ENCODE data around the gene MYCT1. TPM values are rescaled to one million over a fixed set of nuclear protein-coding genes. Genes with fewer than 3 reads are reported as not detected.
A peak's percentile ranks its signal among the peaks of the same experiment; 100 is the strongest.

Gene MYCT1
- under 1 TPM; 0.25 to 0.44 (median 0.26) TPM for total RNA-seq
- 0.09 TPM for total RNA-seq (2013)
- 0 to 1.6 (median 0.17) reads per million in 29 experiments for total RNA-seq

GRCh38 chr6:152697634-152698033 is at the start of gene MYCT1:
Gene MYCT1, plus strand, starts transcription at chr6:152697897. Its CDS starts 6 bp downstream, at chr6:152697903.
- no CpG with 5 or more reads among the region's 2 CpGs for WGBS (ENCODE audit: insufficient coverage)
- POLR2A ChIA-PET = no interaction called here
- Histone ChIP-seq H3K36me3 (ENCODE audit: control insufficient read depth in 2 of 2, extremely low read depth in 1 of 2, insufficient read depth in 1 of 2, low read length in 1 of 2) (no peaks in the 10 kb centered on the region), H3K9me3 (no peaks in the 10 kb centered on the region), H3K27ac (ENCODE audit: low read length) (no peak within 1 kb of the TSS), H3K27me3 (replicated peaks in 1 of 2; ENCODE audit: control insufficient read depth in 2 of 2, extremely low read depth in 1 of 2, insufficient read depth in 2 of 2, low read length in 1 of 2) (no peaks in the 10 kb centered on the region), H3K4me1 (ENCODE audit: control insufficient read depth in 1 of 2, extremely low read depth in 1 of 2, insufficient read depth in 2 of 2, low read length in 2 of 2) (no peaks in the 10 kb centered on the region), H3K4me3 (ENCODE audit: control insufficient read depth in 1 of 2, extremely low read depth in 1 of 2, low read length in 1 of 2) (no peak within 1 kb of the TSS)
- Mint-ChIP-seq H3K9me3 (no peaks in the 10 kb centered on the region), H3K36me3 (no peaks in the 10 kb centered on the region), H3K27ac (no peak within 1 kb of the TSS), H3K4me1 (no peaks in the 10 kb centered on the region), H3K27me3 (peaks cover 1 to 23% of the 10 kb centered on the region in 2 donors), H3K4me3 (no peak within 1 kb of the TSS)
- no peak for DNase-seq
- ATAC-seq (replicated peaks in 1 of 4) = no peak
- CTCF ChIA-PET = no interaction called here

- H3K36me3 Mint-ChIP-seq = no peaks in the 10 kb centered on the region
- CTCF ChIA-PET = interaction anchor here in 1 of 2 donors (0.8 kb wide), 1 partner anchor 9 kb away, joined by 4 read pairs; no protein-coding TSS in a partner anchor
- H3K4me3 ChIP-seq (ENCODE audit: control insufficient read depth in 1 of 2, extremely low read depth in 1 of 2, low read length in 1 of 2) = no peak overlapping the region
- no peaks in the 10 kb centered on the region for H3K27me3 ChIP-seq (replicated peaks in 1 of 2; ENCODE audit: control insufficient read depth in 2 of 2, extremely low read depth in 1 of 2, insufficient read depth in 2 of 2, low read length in 1 of 2)
- H3K27ac ChIP-seq (ENCODE audit: low read length) = no peak overlapping the region
- DNase-seq = no peak
- 80% methylated on average over 1 of the region's 2 CpGs for WGBS (ENCODE audit: insufficient coverage)
- H3K36me3 ChIP-seq (ENCODE audit: control insufficient read depth in 2 of 2, extremely low read depth in 1 of 2, insufficient read depth in 1 of 2, low read length in 1 of 2) = no peaks in the 10 kb centered on the region
- H3K27me3 Mint-ChIP-seq = peaks cover 10 to 13% of the 10 kb centered on the region in 2 donors
- no peaks in the 10 kb centered on the region for H3K4me1 Mint-ChIP-seq
- POLR2A ChIA-PET = interaction anchor here in 1 of 2 donors (0.6 kb wide), 1 partner anchor 39 kb away, joined by 5 read pairs; no protein-coding TSS in a partner anchor
- H3K27ac Mint-ChIP-seq = no peak overlapping the region
- no peaks in the 10 kb centered on the region for H3K4me1 ChIP-seq (ENCODE audit: control insufficient read depth in 1 of 2, extremely low read depth in 1 of 2, insufficient read depth in 2 of 2, low read length in 2 of 2)
- H3K9me3 Mint-ChIP-seq = peaks cover 0 to 5% (median 0%) of the 10 kb centered on the region in 3 donors
- no peak overlapping the region for H3K4me3 Mint-ChIP-seq
- no peak for ATAC-seq (replicated peaks in 1 of 4)
- H3K9me3 ChIP-seq = no peaks in the 10 kb centered on the region
Measured at GRCh38 chr6:152648105-152648504, 49.6 kb upstream of the MYCT1 start.

- Mint-ChIP-seq H3K27me3 (peaks cover 10% of the 10 kb centered on the region in 2 donors), H3K9me3 (peaks cover 0 to 5% (median 0%) of the 10 kb centered on the region in 3 donors), H3K27ac (no peak overlapping the region), H3K4me1 (no peaks in the 10 kb centered on the region), H3K36me3 (no peaks in the 10 kb centered on the region), H3K4me3 (no peak overlapping the region)
- Histone ChIP-seq H3K36me3 (ENCODE audit: control insufficient read depth in 2 of 2, extremely low read depth in 1 of 2, insufficient read depth in 1 of 2, low read length in 1 of 2) (no peaks in the 10 kb centered on the region), H3K27ac (ENCODE audit: low read length) (no peak overlapping the region), H3K9me3 (no peaks in the 10 kb centered on the region), H3K4me3 (ENCODE audit: control insufficient read depth in 1 of 2, extremely low read depth in 1 of 2, low read length in 1 of 2) (no peak overlapping the region), H3K4me1 (ENCODE audit: control insufficient read depth in 1 of 2, extremely low read depth in 1 of 2, insufficient read depth in 2 of 2, low read length in 2 of 2) (no peaks in the 10 kb centered on the region), H3K27me3 (replicated peaks in 1 of 2; ENCODE audit: control insufficient read depth in 2 of 2, extremely low read depth in 1 of 2, insufficient read depth in 2 of 2, low read length in 1 of 2) (no peaks in the 10 kb centered on the region)
- DNase-seq = no peak
- no peak for ATAC-seq (replicated peaks in 1 of 4)
- 67% methylated on average over 3 of the region's 3 CpGs for WGBS (ENCODE audit: insufficient coverage)
- ChIA-PET POLR2A (no interaction called here), CTCF (no interaction called here)
Measured at GRCh38 chr6:152651986-152652385, 45.7 kb upstream of the MYCT1 start.

- H3K27me3 ChIP-seq (replicated peaks in 1 of 2; ENCODE audit: control insufficient read depth in 2 of 2, extremely low read depth in 1 of 2, insufficient read depth in 2 of 2, low read length in 1 of 2) = no peaks in the 10 kb centered on the region
- DNase-seq (no peak), ATAC-seq (replicated peaks in 1 of 4) (no peak)
- CTCF ChIA-PET = no interaction called here
- H3K4me1 ChIP-seq (ENCODE audit: control insufficient read depth in 1 of 2, extremely low read depth in 1 of 2, insufficient read depth in 2 of 2, low read length in 2 of 2) = no peaks in the 10 kb centered on the region
- POLR2A ChIA-PET = no interaction called here
- H3K9me3 ChIP-seq = no peaks in the 10 kb centered on the region
- Mint-ChIP-seq H3K4me3 (no peak overlapping the region), H3K9me3 (no peaks in the 10 kb centered on the region), H3K27ac (no peak overlapping the region), H3K27me3 (peaks cover 1 to 3% of the 10 kb centered on the region in 2 donors), H3K36me3 (no peaks in the 10 kb centered on the region), H3K4me1 (no peaks in the 10 kb centered on the region)
- no peak overlapping the region for H3K27ac ChIP-seq (ENCODE audit: low read length)
- H3K36me3 ChIP-seq (ENCODE audit: control insufficient read depth in 2 of 2, extremely low read depth in 1 of 2, insufficient read depth in 1 of 2, low read length in 1 of 2) = no peaks in the 10 kb centered on the region
- H3K4me3 ChIP-seq (ENCODE audit: control insufficient read depth in 1 of 2, extremely low read depth in 1 of 2, low read length in 1 of 2) = no peak overlapping the region
- no CpG with 5 or more reads among the region's 3 CpGs for WGBS (ENCODE audit: insufficient coverage)
Measured at GRCh38 chr6:152661776-152662175, 35.9 kb upstream of the MYCT1 start.

- no peaks in the 10 kb centered on the region for H3K4me1 ChIP-seq (ENCODE audit: control insufficient read depth in 1 of 2, extremely low read depth in 1 of 2, insufficient read depth in 2 of 2, low read length in 2 of 2)
- ATAC-seq (replicated peaks in 1 of 4) (no peak), DNase-seq (peak in 1 of 35 experiments; percentile 33)
- H3K4me1 Mint-ChIP-seq = no peaks in the 10 kb centered on the region
- no peaks in the 10 kb centered on the region for H3K36me3 ChIP-seq (ENCODE audit: control insufficient read depth in 2 of 2, extremely low read depth in 1 of 2, insufficient read depth in 1 of 2, low read length in 1 of 2)
- no peaks in the 10 kb centered on the region for H3K9me3 ChIP-seq
- no peaks in the 10 kb centered on the region for H3K9me3 Mint-ChIP-seq
- no peaks in the 10 kb centered on the region for H3K36me3 Mint-ChIP-seq
- ChIA-PET POLR2A (interaction anchor here in 1 of 2 donors (0.6 kb wide), 1 partner anchor 436 kb away, joined by 3 read pairs; no protein-coding TSS in a partner anchor), CTCF (interaction anchor here in 1 of 2 donors (0.5 to 0.6 kb wide), 2 partner anchors 206 to 456 kb away, joined by 3 to 4 read pairs; no protein-coding TSS in a partner anchor)
- H3K27ac ChIP-seq (ENCODE audit: low read length) = no peak overlapping the region
- H3K4me3 ChIP-seq (ENCODE audit: control insufficient read depth in 1 of 2, extremely low read depth in 1 of 2, low read length in 1 of 2) = no peak overlapping the region
- no CpG with 5 or more reads among the region's 1 CpG for WGBS (ENCODE audit: insufficient coverage)
- H3K27me3 Mint-ChIP-seq = peaks cover 1 to 3% of the 10 kb centered on the region in 2 donors
- no peak overlapping the region for H3K27ac Mint-ChIP-seq
- H3K27me3 ChIP-seq (replicated peaks in 1 of 2; ENCODE audit: control insufficient read depth in 2 of 2, extremely low read depth in 1 of 2, insufficient read depth in 2 of 2, low read length in 1 of 2) = no peaks in the 10 kb centered on the region
- no peak overlapping the region for H3K4me3 Mint-ChIP-seq
Measured at GRCh38 chr6:152669895-152670294, 27.8 kb upstream of the MYCT1 start.

- H3K36me3 Mint-ChIP-seq = no peaks in the 10 kb centered on the region
- H3K9me3 ChIP-seq = no peaks in the 10 kb centered on the region
- no peak for ATAC-seq (replicated peaks in 1 of 4)
Measured at GRCh38 chr6:152671171-152671570, 26.5 kb upstream of the MYCT1 start.

More at GRCh38 chr6:152671171-152671570, 26.5 kb upstream of the MYCT1 start:
- CTCF ChIA-PET = interaction anchor here (0.6 to 0.8 kb wide), 2 partner anchors 184 to 1123 kb away, joined by 3 to 5 read pairs; no protein-coding TSS in a partner anchor
- Mint-ChIP-seq H3K9me3 (no peaks in the 10 kb centered on the region), H3K4me3 (no peak overlapping the region), H3K27me3 (peaks cover 3 to 5% of the 10 kb centered on the region in 2 donors), H3K4me1 (no peaks in the 10 kb centered on the region), H3K27ac (no peak overlapping the region)
- H3K27me3 ChIP-seq (replicated peaks in 1 of 2; ENCODE audit: control insufficient read depth in 2 of 2, extremely low read depth in 1 of 2, insufficient read depth in 2 of 2, low read length in 1 of 2) = no peaks in the 10 kb centered on the region
- POLR2A ChIA-PET = no interaction called here
- H3K4me3 ChIP-seq (ENCODE audit: control insufficient read depth in 1 of 2, extremely low read depth in 1 of 2, low read length in 1 of 2) = no peak overlapping the region
- H3K27ac ChIP-seq (ENCODE audit: low read length) = no peak overlapping the region
- no peak for DNase-seq
- no peaks in the 10 kb centered on the region for H3K36me3 ChIP-seq (ENCODE audit: control insufficient read depth in 2 of 2, extremely low read depth in 1 of 2, insufficient read depth in 1 of 2, low read length in 1 of 2)
- H3K4me1 ChIP-seq (ENCODE audit: control insufficient read depth in 1 of 2, extremely low read depth in 1 of 2, insufficient read depth in 2 of 2, low read length in 2 of 2) = no peaks in the 10 kb centered on the region
- no CpG with 5 or more reads among the region's 4 CpGs for WGBS (ENCODE audit: insufficient coverage)
